CD4-positive, alpha-beta T cell treated with Interleukin-6 for 4 hours (primary cell): ENCODE results near the gene PRR14.
"Not testable (repeated sequence)": the region's sequence is repeated elsewhere in the genome, so short reads cannot be mapped to it uniquely, and the experiment has no call there.

Experiments
- DNase-seq: peaks from one replicate; pipeline ENCODE4 v3.0.0-alpha.2; 2020; ENCODE audit warnings: mixed read lengths

PRR14 gene

GRCh38 chr16:30650369-30651123 lies at the start of gene PRR14:
TSS of gene PRR14 (plus strand) at chr16:30650960. CDS start at chr16:30651646, 686 bp downstream.
- peak; percentile 99 for DNase-seq

- no peak for DNase-seq
These were observed 48.8 kb upstream of the PRR14 start for GRCh38 chr16:30601966-30602365.

GRCh38 chr16:30602616-30603277 lies 48.0 kb upstream of the PRR14 start:
- no peak for DNase-seq

- DNase-seq = no peak
These were observed 46.8 kb upstream of the PRR14 start for GRCh38 chr16:30603945-30604315.

GRCh38 chr16:30604316-30604947 lies 46.3 kb upstream of the PRR14 start:
- no peak for DNase-seq

- DNase-seq = no peak
These were observed 45.6 kb upstream of the PRR14 start for GRCh38 chr16:30605158-30605557.

GRCh38 chr16:30606004-30606403 lies 44.8 kb upstream of the PRR14 start:
- DNase-seq = no peak

- DNase-seq = peak; percentile 50
These were observed 41.5 kb upstream of the PRR14 start for GRCh38 chr16:30609002-30609925.

GRCh38 chr16:30609926-30610839 lies 40.6 kb upstream of the PRR14 start, which contains the start of gene ZNF689:
TSS of gene ZNF689 (minus strand) at chr16:30610389. CDS start at chr16:30610041, 348 bp downstream.
- DNase-seq = peak; percentile 93

GRCh38 chr16:30615358-30616091 lies 35.2 kb upstream of the PRR14 start:
- DNase-seq = peak; percentile 56

- DNase-seq = no peak
These were observed 31.6 kb upstream of the PRR14 start for GRCh38 chr16:30619202-30619601.

GRCh38 chr16:30619638-30620037 lies 31.1 kb upstream of the PRR14 start:
- DNase-seq = no peak

- no peak for DNase-seq
These were observed 30.6 kb upstream of the PRR14 start for GRCh38 chr16:30620169-30620568.

GRCh38 chr16:30621765-30622164 lies 29.0 kb upstream of the PRR14 start:
- DNase-seq = no peak

- DNase-seq = no peak
These were observed 28.2 kb upstream of the PRR14 start for GRCh38 chr16:30622455-30623032.

- no peak for DNase-seq
These were observed 27.1 kb upstream of the PRR14 start for GRCh38 chr16:30623536-30624283.

- DNase-seq = no peak
These were observed 24.5 kb upstream of the PRR14 start for GRCh38 chr16:30626236-30626635.

GRCh38 chr16:30628628-30629540 lies 21.9 kb upstream of the PRR14 start:
- peak; percentile 90 for DNase-seq

GRCh38 chr16:30632454-30632853 lies 18.3 kb upstream of the PRR14 start:
- DNase-seq = not testable (repeated sequence)
